Measurements from ENCODE around the gene TSPAN14. TPM values are rescaled to one million over a fixed set of nuclear protein-coding genes. Genes with fewer than 3 reads are reported as not detected.

The TSPAN14 gene
- total and polyA plus RNA-seq, 2 of the 13 experiments (the other 11 are each of a cell fraction or from before 2014, with no cell fraction given), result 24.1 to 80.6 TPM

DNA sequence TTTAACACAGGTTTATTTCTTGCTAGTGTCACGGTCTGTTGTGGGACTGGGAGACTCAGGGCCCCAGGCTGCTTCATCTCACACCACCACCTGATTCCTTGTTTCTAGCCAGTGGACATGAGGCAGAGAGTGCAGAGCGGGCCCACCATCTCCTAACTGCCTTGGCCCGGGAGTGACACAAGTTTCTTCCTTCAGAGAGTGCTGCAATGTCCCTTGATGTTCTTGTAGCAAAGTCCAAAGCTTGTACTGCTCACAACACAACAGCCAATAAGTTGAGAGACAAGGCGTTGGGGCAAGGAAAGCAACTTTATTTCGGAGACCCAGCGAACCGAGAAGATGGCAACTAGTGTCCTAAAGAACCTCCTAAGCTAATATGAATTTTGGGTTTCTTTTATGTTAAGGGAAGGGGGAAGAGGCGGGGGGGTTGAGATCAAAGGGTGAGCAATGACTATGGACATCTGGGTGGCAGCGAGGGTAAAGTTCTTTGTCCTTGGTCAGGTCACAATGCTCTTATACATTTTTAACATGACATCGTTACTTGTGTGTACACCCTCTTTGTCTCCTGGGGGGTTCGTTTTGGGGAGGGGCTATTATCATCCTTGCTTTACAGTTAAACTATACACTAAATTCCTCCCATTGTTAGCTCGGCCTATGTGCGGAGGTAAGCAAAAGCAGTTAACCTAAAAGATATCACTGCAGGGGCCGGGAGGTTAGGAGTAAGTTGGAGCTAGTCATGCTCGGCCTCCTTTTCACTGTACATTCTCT, 115.2 kb downstream of the TSPAN14 start:
- intact Hi-C loops (cut with micrococcal nuclease; ENCODE audit: unreplicated experiment) (no loop called here), in situ Hi-C loops (cut with HindIII; ENCODE audit: extremely low pct_ligation_motif_present, low pct_unique_long_range_greater_than_20kb) (no loop called here)
- DNase-seq (ENCODE audit: low spot score), result no peak
- no peak overlapping the region for H2AFZ ChIP-seq (ENCODE audit: low read length)
- H3K27me3 ChIP-seq (ENCODE audit: control insufficient read depth in 1 of 2, insufficient read depth in 2 of 2, low read length in 2 of 2), result peaks cover 0 to 9% of the 10 kb centered on the region in 2 experiments; a peak in 2 of 5 replicates
- H4K20me1 ChIP-seq (ENCODE audit: insufficient read depth, low read length), result no peaks in the 10 kb centered on the region
- no peaks in the 10 kb centered on the region for H3K9me3 ChIP-seq (ENCODE audit: low read length)
- H3K79me2 ChIP-seq (ENCODE audit: insufficient read depth, low read length), result no peaks in the 10 kb centered on the region
- no peak overlapping the region for H3K4me3 ChIP-seq (replicated peaks in 1 of 3; ENCODE audit: insufficient read depth in 1 of 3, low read depth in 2 of 3, low read length in 3 of 3)
- WGBS (ENCODE audit: low lambda C conversion rate), result 49% methylated on average over 15 of the region's 15 CpGs
- ChIA-PET CTCF (ENCODE audit: low intra/inter-chr PET ratio, low total read pairs) (no interaction called here), POLR2A (no interaction called here)
- BruUV-seq (replicated peaks), result no TSS peak
- TF ChIP-seq SOX13 (IDR thresholded peaks at IDR 0.05) (no peak), SOX13 (CRISPR knock-in tag; conservative IDR thresholded peaks at IDR 0.05 in 1 of 2, IDR thresholded peaks at IDR 0.05 in 1 of 2) (0 out of 4 replicates have a peak, but pooled peaks of 1 of the 2 experiments have one; percentile 14), FOXM1 (CRISPR knock-in tag; IDR thresholded peaks at IDR 0.05) (no peak)
- TF ChIP-seq, protein P1, sequence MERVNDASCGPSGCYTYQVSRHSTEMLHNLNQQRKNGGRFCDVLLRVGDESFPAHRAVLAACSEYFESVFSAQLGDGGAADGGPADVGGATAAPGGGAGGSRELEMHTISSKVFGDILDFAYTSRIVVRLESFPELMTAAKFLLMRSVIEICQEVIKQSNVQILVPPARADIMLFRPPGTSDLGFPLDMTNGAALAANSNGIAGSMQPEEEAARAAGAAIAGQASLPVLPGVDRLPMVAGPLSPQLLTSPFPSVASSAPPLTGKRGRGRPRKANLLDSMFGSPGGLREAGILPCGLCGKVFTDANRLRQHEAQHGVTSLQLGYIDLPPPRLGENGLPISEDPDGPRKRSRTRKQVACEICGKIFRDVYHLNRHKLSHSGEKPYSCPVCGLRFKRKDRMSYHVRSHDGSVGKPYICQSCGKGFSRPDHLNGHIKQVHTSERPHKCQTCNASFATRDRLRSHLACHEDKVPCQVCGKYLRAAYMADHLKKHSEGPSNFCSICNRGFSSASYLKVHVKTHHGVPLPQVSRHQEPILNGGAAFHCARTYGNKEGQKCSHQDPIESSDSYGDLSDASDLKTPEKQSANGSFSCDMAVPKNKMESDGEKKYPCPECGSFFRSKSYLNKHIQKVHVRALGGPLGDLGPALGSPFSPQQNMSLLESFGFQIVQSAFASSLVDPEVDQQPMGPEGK (CRISPR knock-in tag; IDR thresholded peaks at IDR 0.05), result peak; percentile 51; the same call in 1 of the 2 replicates
- H3K27ac ChIP-seq (ENCODE audit: extremely low read length, insufficient read depth, low read length), result no peak overlapping the region
- no peaks in the 10 kb centered on the region for H3K36me3 ChIP-seq (replicated peaks in 1 of 2; ENCODE audit: control insufficient read depth in 1 of 2, insufficient read depth in 2 of 2, low read length in 2 of 2)
- FAIRE-seq, result no peak
- ATAC-seq, result no peak
- no peak overlapping the region for H3K4me2 ChIP-seq (ENCODE audit: low read depth, low read length)
- no peak overlapping the region for H3K9ac ChIP-seq (ENCODE audit: insufficient read depth, low read depth, low read length)
- peaks cover 12% of the 10 kb centered on the region for H3K4me1 ChIP-seq (ENCODE audit: insufficient read depth, low read length)

DNA sequence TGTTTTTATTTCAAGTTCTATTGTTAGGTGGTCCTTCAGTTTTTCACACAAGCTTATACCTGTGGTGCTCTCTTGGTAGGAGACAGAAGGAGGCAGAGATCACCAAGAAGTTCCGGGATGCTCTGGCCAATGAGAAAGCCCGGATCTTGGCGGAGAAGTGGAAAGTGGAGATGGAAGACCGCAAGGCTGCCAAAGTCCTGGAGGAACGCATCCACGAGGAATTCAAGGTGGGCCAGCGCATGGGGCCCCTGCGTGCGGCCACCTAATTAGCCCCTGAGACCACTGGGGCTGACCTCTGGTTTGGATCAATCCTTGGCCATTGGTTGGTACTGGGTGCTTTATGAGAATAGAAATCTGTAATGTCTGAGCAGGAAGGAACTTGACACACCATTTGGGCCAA, 117.2 kb downstream of the TSPAN14 start:
- no peaks in the 10 kb centered on the region for H3K9me3 ChIP-seq (ENCODE audit: low read length)
- intact Hi-C loops (cut with micrococcal nuclease; ENCODE audit: unreplicated experiment) (no loop called here), in situ Hi-C loops (cut with HindIII; ENCODE audit: extremely low pct_ligation_motif_present, low pct_unique_long_range_greater_than_20kb) (no loop called here)
- no peaks in the 10 kb centered on the region for H4K20me1 ChIP-seq (ENCODE audit: insufficient read depth, low read length)
- no peak overlapping the region for H3K4me2 ChIP-seq (ENCODE audit: low read depth, low read length)
- H3K4me1 ChIP-seq (ENCODE audit: insufficient read depth, low read length), result peaks cover 12% of the 10 kb centered on the region
- BruUV-seq (replicated peaks), result no TSS peak
- no peak overlapping the region for H3K27ac ChIP-seq (ENCODE audit: extremely low read length, insufficient read depth, low read length)
- ATAC-seq (no peak), DNase-seq (ENCODE audit: low spot score) (no peak), FAIRE-seq (no peak)
- no peaks in the 10 kb centered on the region for H3K36me3 ChIP-seq (replicated peaks in 1 of 2; ENCODE audit: control insufficient read depth in 1 of 2, insufficient read depth in 2 of 2, low read length in 2 of 2)
- no peaks in the 10 kb centered on the region for H3K79me2 ChIP-seq (ENCODE audit: insufficient read depth, low read length)
- H3K27me3 ChIP-seq (ENCODE audit: control insufficient read depth in 1 of 2, insufficient read depth in 2 of 2, low read length in 2 of 2), result peaks cover 0 to 9% of the 10 kb centered on the region in 2 experiments; a peak in 2 of 5 replicates
- H2AFZ ChIP-seq (ENCODE audit: low read length), result no peak overlapping the region
- ChIA-PET POLR2A (no interaction called here), CTCF (ENCODE audit: low intra/inter-chr PET ratio, low total read pairs) (no interaction called here)
- 86% methylated on average over 9 of the region's 9 CpGs for WGBS (ENCODE audit: low lambda C conversion rate)
- H3K9ac ChIP-seq (ENCODE audit: insufficient read depth, low read depth, low read length), result no peak overlapping the region
- no peak overlapping the region for H3K4me3 ChIP-seq (replicated peaks in 1 of 3; ENCODE audit: insufficient read depth in 1 of 3, low read depth in 2 of 3, low read length in 3 of 3)
- TF ChIP-seq CHD2 (IDR thresholded peaks at IDR 0.05; ENCODE audit: low read depth, low read length), result no peak
- no peak for TF ChIP-seq MEF2D (CRISPR knock-in tag; IDR thresholded peaks at IDR 0.05)
- TF ChIP-seq ZNF747 (CRISPR knock-in tag; IDR thresholded peaks at IDR 0.05; ENCODE audit: borderline replicate concordance), result no peak
- no peak for TF ChIP-seq ZC3H13 (CRISPR knock-in tag; IDR thresholded peaks at IDR 0.05)
